GM18505 (cell line): ENCODE measurements around the gene ANGPTL4.
"Not testable (repeated sequence)": the region's sequence is repeated elsewhere in the genome, so short reads cannot be mapped to it uniquely, and the experiment has no call there.

Experiments used
- ATAC-seq: cut with Tn5 transposase; IDR thresholded peaks from one replicate; pipeline ENCODE4 v1.9.1; 2021; ENCODE audit not compliant: unreplicated experiment
- POLR2A ChIP-seq: IDR thresholded peaks from 4 replicates; pipeline ENCODE4 v1.6.1; 2011; ENCODE audit warnings: borderline replicate concordance; ENCODE audit not compliant: insufficient read depth, insufficient read length; ENCODE audit errors: extremely low read depth

The ANGPTL4 gene

DNA sequence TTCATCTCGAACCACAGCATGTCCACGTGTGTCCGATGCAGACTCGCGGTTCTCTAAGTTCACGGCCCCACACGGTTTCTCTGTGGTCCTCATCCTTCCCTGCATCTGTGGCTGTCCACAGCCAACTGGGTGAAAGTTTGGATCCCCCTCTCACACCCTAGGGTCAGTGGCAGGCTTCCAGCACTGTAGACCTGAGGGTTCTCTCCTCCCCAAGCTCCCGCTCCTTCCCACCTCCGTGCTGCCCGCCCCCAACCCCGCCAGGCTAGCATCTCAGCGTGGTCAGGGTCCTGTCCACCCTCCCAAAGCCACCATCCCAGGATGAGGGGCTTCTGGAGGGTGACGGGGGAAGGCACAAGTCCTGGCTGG, 3.0 kb downstream of the ANGPTL4 start:
- no peak for ATAC-seq
- no peak for TF ChIP-seq POLR2A

GRCh38 chr19:8367327-8368001, 3.5 kb downstream of the ANGPTL4 start:
- TF ChIP-seq POLR2A: no peak
- ATAC-seq: no peak

GRCh38 chr19:8370176-8371010, 6.4 kb downstream of the ANGPTL4 start:
- TF ChIP-seq POLR2A: no peak
- ATAC-seq: no peak

DNA sequence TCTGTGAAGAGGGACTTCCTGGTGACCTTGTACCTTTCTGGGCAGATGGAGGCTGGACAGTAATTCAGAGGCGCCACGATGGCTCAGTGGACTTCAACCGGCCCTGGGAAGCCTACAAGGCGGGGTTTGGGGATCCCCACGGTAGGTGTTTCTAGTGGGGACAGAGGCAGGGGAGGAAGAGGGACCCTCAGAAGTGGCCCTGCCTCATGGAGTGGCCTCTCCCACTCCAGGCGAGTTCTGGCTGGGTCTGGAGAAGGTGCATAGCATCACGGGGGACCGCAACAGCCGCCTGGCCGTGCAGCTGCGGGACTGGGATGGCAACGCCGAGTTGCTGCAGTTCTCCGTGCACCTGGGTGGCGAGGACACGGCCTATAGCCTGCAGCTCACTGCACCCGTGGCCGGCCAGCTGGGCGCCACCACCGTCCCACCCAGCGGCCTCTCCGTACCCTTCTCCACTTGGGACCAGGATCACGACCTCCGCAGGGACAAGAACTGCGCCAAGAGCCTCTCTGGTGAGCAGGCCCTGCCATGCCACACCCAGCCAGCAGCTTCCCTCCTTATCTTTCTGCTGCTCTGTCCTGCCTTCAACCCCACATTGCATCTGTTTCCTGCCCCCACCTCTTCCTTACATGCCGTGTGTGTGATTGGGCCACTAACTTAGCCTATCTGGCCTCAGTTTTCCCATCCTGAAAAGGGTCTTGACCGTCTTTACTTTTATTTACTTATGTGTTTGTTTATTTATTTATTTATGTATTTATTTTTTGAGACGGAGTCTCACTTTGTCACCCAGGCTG, 7.3 kb downstream of the ANGPTL4 start:
- no peak for TF ChIP-seq POLR2A
- no peak for ATAC-seq

GRCh38 chr19:8373867-8374813, 10.2 kb downstream of the ANGPTL4 start:
- ATAC-seq: no peak
- TF ChIP-seq POLR2A: no peak

DNA sequence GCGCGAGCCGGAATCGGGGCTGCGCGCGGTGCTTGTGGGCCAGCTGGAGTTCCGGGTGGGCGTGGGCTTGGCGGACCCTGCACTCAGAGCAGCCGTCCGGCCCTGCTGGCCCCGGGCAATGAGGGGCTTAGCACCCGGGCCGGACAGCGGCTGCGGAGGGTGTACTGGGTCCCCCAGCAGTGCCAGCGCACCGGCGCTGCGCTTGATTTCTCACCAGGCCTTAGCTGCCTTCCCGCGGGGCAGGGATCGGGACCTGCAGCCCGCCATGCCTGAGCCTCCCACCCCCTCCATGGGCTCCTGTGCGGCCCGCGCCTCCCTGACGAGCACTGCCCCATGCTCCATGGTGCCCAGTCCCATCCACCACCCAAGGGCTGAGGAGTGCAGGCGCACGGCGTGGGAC, 11.8 kb downstream of the ANGPTL4 start:
- not testable (repeated sequence) for ATAC-seq

DNA sequence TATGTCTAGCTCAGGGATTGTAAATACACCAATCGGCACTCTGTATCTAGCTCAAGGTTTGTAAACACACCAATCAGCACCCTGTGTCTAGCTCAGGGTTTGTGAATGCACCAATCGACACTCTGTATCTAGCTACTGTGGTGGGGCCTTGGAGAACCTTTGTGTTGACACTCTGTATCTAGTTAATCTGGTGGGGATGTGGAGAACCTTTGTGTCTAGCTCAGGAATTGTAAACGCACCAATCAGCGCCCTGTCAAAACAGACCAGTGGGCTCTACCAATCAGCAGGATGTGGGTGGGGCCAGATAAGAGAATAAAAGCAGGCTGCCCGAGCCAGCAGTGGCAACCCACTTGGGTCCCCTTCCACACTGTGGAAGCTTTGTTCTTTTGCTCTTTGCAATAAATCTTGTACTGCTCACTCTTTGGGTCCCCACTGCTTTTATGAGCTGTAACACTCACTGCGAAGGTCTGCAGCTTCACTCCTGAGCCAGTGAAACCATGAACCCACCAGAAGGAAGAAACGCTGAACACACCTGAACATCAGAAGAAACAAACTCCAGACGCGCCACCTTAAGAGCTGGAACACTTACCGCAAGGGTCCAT, 12.5 kb downstream of the ANGPTL4 start:
- ATAC-seq: not testable (repeated sequence)

- TF ChIP-seq POLR2A: no peak
- no peak for ATAC-seq
These were observed 13.6 kb downstream of the ANGPTL4 start for GRCh38 chr19:8377598-8377997.

DNA sequence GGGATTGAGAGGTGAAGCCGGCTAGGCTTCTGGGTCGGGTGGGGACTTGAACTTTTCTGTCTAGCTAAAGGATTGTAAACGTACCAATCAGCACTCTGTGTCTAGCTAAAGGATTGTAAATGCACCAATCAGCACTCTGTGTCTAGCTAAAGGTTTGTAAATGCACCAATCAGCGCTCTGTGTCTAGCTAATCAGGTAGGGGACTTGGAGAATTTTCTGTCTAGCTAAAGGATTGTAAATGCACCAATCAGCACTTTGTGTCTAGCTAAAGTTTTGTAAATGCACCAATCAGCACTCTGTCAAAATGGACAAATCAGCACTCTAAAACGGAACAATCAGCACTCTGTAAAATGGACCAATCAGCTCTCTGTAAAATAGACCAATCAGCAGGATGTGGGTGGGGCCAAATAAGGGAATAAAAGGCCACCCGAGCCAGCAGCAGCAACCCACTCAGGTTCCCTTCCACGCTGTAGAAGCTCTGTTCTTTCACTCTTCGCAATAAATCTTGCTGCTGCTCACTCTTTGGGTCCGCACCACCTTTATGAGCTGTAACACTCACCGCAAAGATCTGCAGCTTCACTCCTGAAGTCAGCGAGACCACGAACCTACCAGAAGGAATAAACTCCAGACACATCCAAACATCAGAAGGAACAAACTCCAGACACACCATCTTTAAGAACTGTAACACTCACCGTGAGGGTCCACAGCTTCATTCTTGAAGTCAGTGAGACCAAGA, 15.4 kb downstream of the ANGPTL4 start:
- ATAC-seq: not testable (repeated sequence)

GRCh38 chr19:8384569-8384968, 20.6 kb downstream of the ANGPTL4 start:
- not testable (repeated sequence) for ATAC-seq

- not testable (repeated sequence) for ATAC-seq
These were observed 21.1 kb downstream of the ANGPTL4 start for GRCh38 chr19:8385103-8385502.

- ATAC-seq: not testable (repeated sequence)
These were observed 21.6 kb downstream of the ANGPTL4 start for GRCh38 chr19:8385566-8385965.

DNA sequence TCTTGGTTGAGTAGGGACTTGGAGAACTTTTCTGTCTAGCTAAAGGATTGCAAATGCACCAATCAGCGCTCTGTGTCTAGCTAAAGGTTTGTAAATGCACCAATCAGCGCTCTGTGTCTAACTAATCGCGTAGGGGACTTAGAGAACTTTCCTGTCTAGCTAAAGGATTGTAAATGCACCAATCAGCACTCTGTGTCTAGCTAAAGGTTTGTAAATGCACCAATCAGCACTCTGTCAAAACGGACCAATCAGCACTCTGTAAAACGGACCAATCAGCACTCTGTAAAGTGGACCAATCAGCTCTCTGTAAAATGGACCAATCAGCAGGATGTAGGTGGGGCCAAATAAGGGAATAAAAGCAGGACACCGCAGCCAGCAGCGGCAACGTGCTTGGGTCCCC, 22.5 kb downstream of the ANGPTL4 start:
- ATAC-seq: not testable (repeated sequence)
